HG02763 (cell line): ENCODE results near the gene NECAB3.
A peak's percentile ranks its signal among the peaks of the same experiment; 100 is the strongest.

Experiments used
- ATAC-seq: cut with Tn5 transposase; IDR thresholded peaks from one replicate; pipeline ENCODE4 v1.9.1; 2021; ENCODE audit warnings: mild to moderate bottlenecking, moderate library complexity; ENCODE audit not compliant: unreplicated experiment

Gene NECAB3

GRCh38 chr20:33666293-33667244 is 7.7 kb downstream of the NECAB3 start, which contains the start of gene ACTL10:
TSS of gene ACTL10 (plus strand) at chr20:33666943. CDS start at chr20:33667498, 555 bp downstream.
- peak; percentile 63 for ATAC-seq

GRCh38 chr20:33664762-33665144 is 9.5 kb downstream of the NECAB3 start:
- no peak for ATAC-seq

- ATAC-seq: no peak
These were observed 10.0 kb downstream of the NECAB3 start for GRCh38 chr20:33664085-33664761.

GRCh38 chr20:33663161-33664084 is 10.8 kb downstream of the NECAB3 start:
- peak; percentile 41 for ATAC-seq

GRCh38 chr20:33662172-33662571 is 12.1 kb downstream of the NECAB3 start, which contains the start of gene C20orf144:
TSS of gene C20orf144 (plus strand) at chr20:33662327. CDS start at chr20:33662346, 19 bp downstream.
- no peak for ATAC-seq

- ATAC-seq: no peak
These were observed 13.6 kb downstream of the NECAB3 start for GRCh38 chr20:33660685-33661058.

- no peak for ATAC-seq
These were observed 14.1 kb downstream of the NECAB3 start for GRCh38 chr20:33660035-33660684.

GRCh38 chr20:33659341-33660034 is 14.7 kb downstream of the NECAB3 start:
- ATAC-seq: no peak

GRCh38 chr20:33658929-33659328 is 15.3 kb downstream of the NECAB3 start:
- no peak for ATAC-seq

- ATAC-seq: no peak
These were observed 15.7 kb downstream of the NECAB3 start for GRCh38 chr20:33658510-33658909.

GRCh38 chr20:33657704-33658095 is 16.5 kb downstream of the NECAB3 start:
- no peak for ATAC-seq

GRCh38 chr20:33656783-33657703 is 17.2 kb downstream of the NECAB3 start:
- ATAC-seq: no peak

- no peak for ATAC-seq
These were observed 18.0 kb downstream of the NECAB3 start for GRCh38 chr20:33656010-33656782.

- no peak for ATAC-seq
These were observed 19.1 kb downstream of the NECAB3 start for GRCh38 chr20:33655164-33655563.

- no peak for ATAC-seq
These were observed 19.5 kb downstream of the NECAB3 start for GRCh38 chr20:33654680-33655161.

GRCh38 chr20:33653900-33654596 is 20.2 kb downstream of the NECAB3 start:
- ATAC-seq: no peak
